Measurements from ENCODE around the gene ZNF774. TPM values are rescaled to one million over a fixed set of nuclear protein-coding genes. Genes with fewer than 3 reads are reported as not detected.

Gene ZNF774
- total and polyA plus RNA-seq, 11 donors, result 2.1 to 9.9 (median 4.5) TPM

- H3K36me3 ChIP-seq, result no peaks in the 10 kb centered on the region
- intact Hi-C loops (cut with DNase I), result no loop called here
- no peaks in the 10 kb centered on the region for H3K9me3 ChIP-seq
- no peaks in the 10 kb centered on the region for H3K27me3 ChIP-seq
- H3K4me3 ChIP-seq, result no peak overlapping the region
- peaks cover 0 to 40% (median 7%) of the 10 kb centered on the region in 12 donors for H3K4me1 ChIP-seq
- ATAC-seq (no peak), DNase-seq (no peak)
- TF ChIP-seq POLR2A (IDR thresholded peaks at IDR 0.05), result no peak
- TF ChIP-seq, protein P1, sequence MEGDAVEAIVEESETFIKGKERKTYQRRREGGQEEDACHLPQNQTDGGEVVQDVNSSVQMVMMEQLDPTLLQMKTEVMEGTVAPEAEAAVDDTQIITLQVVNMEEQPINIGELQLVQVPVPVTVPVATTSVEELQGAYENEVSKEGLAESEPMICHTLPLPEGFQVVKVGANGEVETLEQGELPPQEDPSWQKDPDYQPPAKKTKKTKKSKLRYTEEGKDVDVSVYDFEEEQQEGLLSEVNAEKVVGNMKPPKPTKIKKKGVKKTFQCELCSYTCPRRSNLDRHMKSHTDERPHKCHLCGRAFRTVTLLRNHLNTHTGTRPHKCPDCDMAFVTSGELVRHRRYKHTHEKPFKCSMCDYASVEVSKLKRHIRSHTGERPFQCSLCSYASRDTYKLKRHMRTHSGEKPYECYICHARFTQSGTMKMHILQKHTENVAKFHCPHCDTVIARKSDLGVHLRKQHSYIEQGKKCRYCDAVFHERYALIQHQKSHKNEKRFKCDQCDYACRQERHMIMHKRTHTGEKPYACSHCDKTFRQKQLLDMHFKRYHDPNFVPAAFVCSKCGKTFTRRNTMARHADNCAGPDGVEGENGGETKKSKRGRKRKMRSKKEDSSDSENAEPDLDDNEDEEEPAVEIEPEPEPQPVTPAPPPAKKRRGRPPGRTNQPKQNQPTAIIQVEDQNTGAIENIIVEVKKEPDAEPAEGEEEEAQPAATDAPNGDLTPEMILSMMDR (IDR thresholded peaks at IDR 0.05), result no peak
- 80 to 87% (median 85%) methylated on average over 6 of the region's 6 CpGs for WGBS, 4 donors
- H3K27ac ChIP-seq, result no peak overlapping the region
Measured at GRCh38 chr15:90348456-90348855, 3.6 kb upstream of the ZNF774 start.

- H3K27ac ChIP-seq, result no peak overlapping the region
- 94 to 96% (median 95%) methylated on average over 21 of the region's 21 CpGs for WGBS, 4 donors
- ATAC-seq (no peak), DNase-seq (peak in 1 of 5 donors; percentile 61)
- H3K9me3 ChIP-seq, result no peaks in the 10 kb centered on the region
- peaks cover 0 to 34% (median 5%) of the 10 kb centered on the region in 12 donors for H3K4me1 ChIP-seq
- H3K4me3 ChIP-seq, result no peak overlapping the region
- no peaks in the 10 kb centered on the region for H3K27me3 ChIP-seq
- H3K36me3 ChIP-seq, result no peaks in the 10 kb centered on the region
- TF ChIP-seq, protein P1 (IDR thresholded peaks at IDR 0.05), result no peak
- no peak for TF ChIP-seq POLR2A (IDR thresholded peaks at IDR 0.05)
- intact Hi-C loops (cut with DNase I), result no loop called here
Measured at GRCh38 chr15:90349072-90349471, 3.0 kb upstream of the ZNF774 start.

GRCh38 chr15:90349821-90350220 lies 2.3 kb upstream of the ZNF774 start:
- DNase-seq, result no peak
- Histone ChIP-seq H3K4me3 (no peak overlapping the region), H3K36me3 (peaks cover 0 to 1% (median 0%) of the 10 kb centered on the region in 9 donors), H3K4me1 (peaks cover 0 to 26% (median 5%) of the 10 kb centered on the region in 12 donors), H3K27ac (no peak overlapping the region), H3K9me3 (no peaks in the 10 kb centered on the region), H3K27me3 (no peaks in the 10 kb centered on the region)
- intact Hi-C loops (cut with DNase I), result no loop called here
- WGBS, 4 donors, result 87 to 92% (median 89%) methylated on average over 9 of the region's 9 CpGs
- no peak for TF ChIP-seq POLR2A (IDR thresholded peaks at IDR 0.05)
- TF ChIP-seq, protein P1 (IDR thresholded peaks at IDR 0.05), result no peak
- ATAC-seq, result no peak

DNA sequence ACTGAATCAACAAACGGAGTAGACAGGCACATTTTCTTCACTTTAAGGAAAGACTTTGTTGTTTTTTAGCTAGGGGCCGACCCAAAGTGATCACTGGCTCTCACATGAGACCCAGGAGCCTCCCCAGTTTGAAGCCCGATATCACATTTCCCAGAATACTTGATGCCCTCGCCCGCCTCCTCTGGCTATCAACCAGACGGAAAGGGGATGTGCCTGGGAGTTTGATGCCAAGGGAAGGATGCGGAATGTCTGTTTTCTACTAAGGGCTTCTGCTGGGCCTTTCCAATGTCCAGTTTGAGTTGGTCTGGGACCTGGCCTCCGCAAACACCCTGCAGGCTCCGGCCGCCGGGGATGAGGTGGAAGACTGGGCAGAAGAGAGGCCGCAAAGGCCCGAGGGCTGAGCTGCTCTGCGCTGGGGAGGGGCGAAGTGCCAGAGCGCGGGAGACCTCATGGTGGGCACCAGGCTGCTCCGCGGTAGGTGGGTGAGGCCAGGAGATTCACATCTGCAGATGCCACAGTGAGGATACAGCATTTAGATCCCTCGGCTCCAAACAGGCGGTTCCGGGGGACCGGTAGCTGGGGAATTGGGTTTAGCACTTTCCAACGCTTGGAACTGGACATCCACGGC lies 491 bp upstream of the ZNF774 start:
- ATAC-seq, result peak; percentile 7 to 37 (median 24)
- Histone ChIP-seq H3K4me1 (peaks cover 0 to 17% (median 5%) of the 10 kb centered on the region in 12 donors), H3K4me3 (peak overlapping the region in 11 of 12 donors; percentile 60 to 99 (median 88)), H3K27me3 (no peaks in the 10 kb centered on the region), H3K36me3 (peaks cover 0 to 8% (median 0%) of the 10 kb centered on the region in 9 donors), H3K9me3 (no peaks in the 10 kb centered on the region), H3K27ac (peak overlapping the region in 2 of 12 donors; percentile 91 to 92)
- DNase-seq, result peak in 2 of 5 donors; percentile 24 to 34
- intact Hi-C loops (cut with DNase I), result loop anchor here in 1 of 10 donors (1.0 kb wide), 1 partner anchor 37 kb away; the partner anchor contains the start of gene IQGAP1
- WGBS, 4 donors, result 26 to 37% (median 27%) methylated on average over 16 to 25 of the region's 25 CpGs
- TF ChIP-seq, protein P1 (IDR thresholded peaks at IDR 0.05), result no peak
- no peak for TF ChIP-seq POLR2A (IDR thresholded peaks at IDR 0.05)

All from heart left ventricle (tissue), 16 donors.